Neuron (in vitro differentiated cells): Measurements from ENCODE around the gene GPD1L.
"Not testable (repeated sequence)": the region's sequence is repeated elsewhere in the genome, so short reads cannot be mapped to it uniquely, and the experiment has no call there.

ENCODE experiments used
- H2AFZ ChIP-seq: one replicate; pipeline ENCODE4 v1.6.1; 2013; ENCODE audit warnings: low read depth, mild to moderate bottlenecking, inconsistent platforms, low read length, moderate library complexity
- H3K27me3 ChIP-seq: one replicate; pipeline ENCODE4 v1.6.1; 2013; ENCODE audit warnings: low read length; ENCODE audit not compliant: insufficient read depth
- H3K36me3 ChIP-seq: one replicate; pipeline ENCODE4 v1.6.1; 2013; ENCODE audit warnings: low read length; ENCODE audit not compliant: insufficient read depth
- H3K4me1 ChIP-seq: one replicate; pipeline ENCODE4 v1.6.1; 2013; ENCODE audit warnings: low read length; ENCODE audit not compliant: insufficient read depth
- H3K4me3 ChIP-seq: 2 replicates; pipeline ENCODE4 v1.5.1; 2013; ENCODE audit warnings: mild to moderate bottlenecking, low read length, moderate library complexity
- H3K9me3 ChIP-seq: one replicate; pipeline ENCODE4 v1.6.1; 2013; ENCODE audit warnings: low read length

Gene GPD1L

DNA sequence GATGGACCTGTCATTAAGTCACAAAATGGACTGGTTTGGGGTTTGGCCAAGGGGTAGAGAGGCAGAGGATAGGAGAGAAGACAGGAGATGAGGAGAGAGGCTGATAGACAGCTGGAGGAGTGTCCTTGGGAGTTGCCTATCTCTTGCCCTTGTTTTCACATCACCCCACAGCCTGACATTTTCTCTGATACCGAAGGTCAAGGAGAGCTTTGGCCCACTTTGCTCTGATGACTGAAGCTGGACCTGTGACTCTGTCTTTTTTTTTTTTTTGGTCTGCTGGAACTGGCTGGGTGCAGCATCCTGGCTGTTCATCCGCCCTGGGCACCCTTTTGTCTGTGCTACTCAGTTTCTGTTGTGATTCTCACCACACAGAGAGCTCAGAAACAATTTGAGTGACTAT is 5.1 kb downstream of the GPD1L start:
- Histone ChIP-seq H3K27me3 (peaks cover 16% of the 10 kb centered on the region), H3K4me3 (no peak overlapping the region), H3K36me3 (no peaks in the 10 kb centered on the region), H3K9me3 (no peaks in the 10 kb centered on the region), H2AFZ (no peak overlapping the region), H3K4me1 (peaks cover 4% of the 10 kb centered on the region)

DNA sequence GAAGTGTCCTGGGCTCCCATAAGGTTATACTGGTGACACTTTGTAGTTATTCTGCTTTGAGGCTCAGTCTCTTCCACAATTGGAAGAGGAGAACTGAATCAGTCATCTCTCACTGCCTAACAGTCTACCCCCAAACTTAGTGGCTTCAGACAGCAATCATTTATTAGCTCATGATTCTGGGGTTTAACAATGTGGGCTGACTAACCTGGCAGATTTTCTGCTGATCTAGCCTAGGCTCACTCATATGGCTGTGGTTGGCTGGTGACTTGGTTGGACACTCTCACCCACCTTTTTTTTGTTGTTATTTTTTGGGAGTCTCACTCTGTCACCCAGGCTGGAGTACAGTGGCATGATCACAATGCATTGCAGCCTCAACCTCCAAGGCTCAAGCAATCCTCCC is 7.1 kb downstream of the GPD1L start:
- no peaks in the 10 kb centered on the region for H3K36me3 ChIP-seq
- no peak overlapping the region for H2AFZ ChIP-seq
- no peak overlapping the region for H3K4me3 ChIP-seq
- no peaks in the 10 kb centered on the region for H3K9me3 ChIP-seq
- H3K27me3 ChIP-seq = peaks cover 4% of the 10 kb centered on the region
- H3K4me1 ChIP-seq = no peaks in the 10 kb centered on the region

DNA sequence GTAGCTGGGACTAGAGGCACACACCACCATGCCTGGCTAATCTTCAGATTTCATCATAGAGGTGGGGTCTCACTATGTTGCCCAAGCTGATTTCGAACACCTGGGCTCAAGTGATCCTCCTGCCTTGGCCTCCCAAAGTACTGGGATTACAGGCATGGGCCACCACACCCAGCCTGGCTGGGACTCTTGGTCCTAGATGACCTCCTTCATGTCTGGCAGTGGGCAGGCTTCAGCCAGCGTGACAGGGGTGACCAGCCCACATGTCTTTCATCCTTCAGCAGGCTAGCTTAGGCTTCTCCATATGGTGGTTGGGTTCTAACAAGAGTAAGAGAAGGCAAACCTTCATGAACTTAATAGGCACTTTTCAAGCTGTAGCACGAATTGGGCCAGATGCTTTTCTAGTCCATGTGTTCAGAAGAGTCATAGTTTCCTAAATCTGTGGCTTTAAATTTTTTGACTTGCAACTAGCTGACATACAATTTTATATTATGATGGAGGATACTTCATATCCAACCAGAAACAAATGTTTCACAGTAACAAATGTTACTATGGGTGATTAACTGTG is 7.6 kb downstream of the GPD1L start:
- H2AFZ ChIP-seq = no peak overlapping the region
- H3K27me3 ChIP-seq = peaks cover 3% of the 10 kb centered on the region
- no peaks in the 10 kb centered on the region for H3K9me3 ChIP-seq
- no peak overlapping the region for H3K4me3 ChIP-seq
- no peaks in the 10 kb centered on the region for H3K4me1 ChIP-seq
- no peaks in the 10 kb centered on the region for H3K36me3 ChIP-seq

DNA sequence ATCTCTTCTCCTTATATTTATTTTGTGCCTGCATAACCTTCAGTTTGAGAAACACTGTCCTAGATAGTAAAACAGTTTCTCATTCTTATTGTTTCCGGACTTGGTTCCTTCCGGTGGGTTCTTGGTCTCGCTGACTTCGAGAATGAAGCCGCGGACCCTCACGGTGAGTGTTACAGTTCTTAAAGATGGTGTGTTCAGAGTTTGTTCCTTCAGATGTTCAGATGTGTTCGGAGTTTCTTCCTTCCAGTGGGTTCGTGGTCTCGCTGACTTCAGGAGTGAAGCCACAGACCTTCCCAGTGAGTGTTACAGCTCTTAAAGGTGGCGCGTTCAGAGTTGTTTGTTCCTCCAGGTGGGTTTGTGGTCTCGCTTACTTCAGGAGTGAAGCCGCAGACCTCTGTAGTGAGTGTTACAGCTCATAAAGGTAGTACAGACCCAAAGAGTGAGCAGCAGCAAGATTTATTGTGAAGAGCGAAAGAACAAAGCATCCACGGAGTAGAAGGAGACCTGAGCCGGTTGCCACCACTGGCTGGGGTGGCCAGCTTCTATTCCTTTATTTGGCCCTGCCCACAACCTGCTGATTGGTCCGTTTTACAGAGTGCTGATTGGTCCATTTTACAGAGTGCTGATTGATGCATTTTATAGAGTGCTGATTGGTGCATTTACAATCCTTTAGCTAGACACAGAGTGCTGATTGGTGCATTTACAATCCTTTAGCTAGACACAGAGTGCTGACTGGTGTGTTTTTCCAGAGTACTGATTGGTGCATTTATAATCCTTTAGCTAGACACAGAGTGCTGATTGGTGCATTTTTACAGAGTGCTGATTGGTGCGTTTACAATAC is 8.3 kb downstream of the GPD1L start:
- not testable (repeated sequence) for H3K4me1 ChIP-seq, H3K27me3 ChIP-seq, H3K36me3 ChIP-seq, H3K9me3 ChIP-seq, H3K4me3 ChIP-seq, H2AFZ ChIP-seq

DNA sequence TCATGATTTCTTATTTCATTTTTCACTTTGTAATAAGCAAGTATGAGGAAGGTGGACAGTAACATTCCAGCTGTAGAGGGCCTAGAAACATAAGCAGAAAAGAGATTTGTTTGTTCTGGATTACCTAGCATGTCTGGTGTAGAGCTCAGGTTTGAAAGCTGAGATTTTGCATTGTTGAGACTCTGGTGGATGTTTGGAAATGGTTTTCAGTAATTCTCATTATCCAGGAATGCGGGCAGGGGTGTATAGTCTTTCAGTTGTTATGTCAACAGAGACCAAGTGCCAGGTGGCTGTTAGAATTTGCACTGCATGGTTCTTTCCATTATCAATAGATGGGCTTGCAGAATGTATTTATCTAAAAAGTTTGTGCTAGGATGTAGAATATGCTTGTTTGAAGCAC is 10.9 kb downstream of the GPD1L start:
- Histone ChIP-seq H3K9me3 (no peaks in the 10 kb centered on the region), H3K4me3 (no peak overlapping the region), H3K36me3 (no peaks in the 10 kb centered on the region), H3K27me3 (no peaks in the 10 kb centered on the region), H3K4me1 (no peaks in the 10 kb centered on the region), H2AFZ (no peak overlapping the region)

DNA sequence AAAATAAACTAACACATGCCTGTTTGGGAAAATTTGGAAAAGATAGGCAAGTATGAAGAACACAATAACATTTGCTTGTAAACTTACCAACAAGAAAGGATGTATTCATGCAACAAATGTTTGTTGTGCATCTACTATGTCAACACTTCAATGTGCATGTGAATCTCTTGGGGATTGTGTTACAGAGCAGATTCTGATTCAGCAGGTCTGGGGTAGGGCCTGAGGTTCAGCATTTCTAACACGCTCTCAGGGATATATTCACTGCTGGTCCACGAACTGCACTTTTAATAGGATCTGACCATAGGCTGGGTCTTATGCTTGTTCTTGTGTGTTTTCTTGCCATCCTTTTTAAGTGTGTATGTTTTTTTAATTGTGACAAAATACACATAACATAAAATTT is 11.8 kb downstream of the GPD1L start:
- no peak overlapping the region for H3K4me3 ChIP-seq
- H3K27me3 ChIP-seq = no peaks in the 10 kb centered on the region
- no peaks in the 10 kb centered on the region for H3K9me3 ChIP-seq
- no peaks in the 10 kb centered on the region for H3K4me1 ChIP-seq
- H2AFZ ChIP-seq = no peak overlapping the region
- no peaks in the 10 kb centered on the region for H3K36me3 ChIP-seq

DNA sequence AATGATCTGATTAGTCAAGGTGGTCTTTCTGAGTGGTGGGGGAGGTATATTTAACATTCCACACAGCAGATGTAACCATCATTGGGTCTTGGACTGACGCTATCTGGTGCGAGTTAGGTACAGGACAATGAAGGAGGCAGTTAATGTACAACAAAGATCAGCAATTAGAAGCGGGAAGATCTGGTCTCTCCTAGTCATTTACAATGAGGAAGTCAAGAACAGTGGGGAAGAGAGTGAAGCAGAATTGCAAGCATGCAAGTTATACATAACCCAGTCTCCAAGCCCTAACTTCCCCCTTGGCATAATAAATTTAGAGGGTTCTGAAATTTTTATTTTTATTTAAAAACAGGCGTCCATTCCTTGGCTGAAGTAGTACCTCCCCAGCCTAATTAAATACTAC is 14.1 kb downstream of the GPD1L start:
- no peak overlapping the region for H2AFZ ChIP-seq
- H3K27me3 ChIP-seq = no peaks in the 10 kb centered on the region
- no peaks in the 10 kb centered on the region for H3K4me1 ChIP-seq
- H3K36me3 ChIP-seq = no peaks in the 10 kb centered on the region
- H3K9me3 ChIP-seq = no peaks in the 10 kb centered on the region
- H3K4me3 ChIP-seq = no peak overlapping the region

DNA sequence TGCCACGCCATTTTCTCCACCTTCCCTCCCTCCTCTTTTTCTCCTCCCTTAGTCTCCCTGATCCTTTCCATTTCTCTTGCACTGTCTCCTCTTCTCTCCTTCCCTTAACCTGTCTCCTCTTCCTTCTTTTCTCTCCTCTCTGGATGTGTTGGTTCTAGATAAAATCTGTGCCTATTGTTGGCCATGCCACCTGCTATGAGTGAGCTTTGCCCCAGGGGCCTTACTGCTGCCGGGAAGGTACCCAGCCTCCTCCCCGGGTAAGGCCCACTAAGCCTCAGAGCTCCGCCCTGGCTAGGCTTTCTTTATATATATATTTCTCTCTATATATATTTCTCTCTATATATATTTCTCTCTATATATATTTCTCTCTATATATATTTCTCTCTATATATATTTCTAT is 14.7 kb downstream of the GPD1L start:
- Histone ChIP-seq H3K4me3 (no peak overlapping the region), H3K9me3 (no peaks in the 10 kb centered on the region), H2AFZ (no peak overlapping the region), H3K4me1 (no peaks in the 10 kb centered on the region), H3K27me3 (no peaks in the 10 kb centered on the region), H3K36me3 (no peaks in the 10 kb centered on the region)

DNA sequence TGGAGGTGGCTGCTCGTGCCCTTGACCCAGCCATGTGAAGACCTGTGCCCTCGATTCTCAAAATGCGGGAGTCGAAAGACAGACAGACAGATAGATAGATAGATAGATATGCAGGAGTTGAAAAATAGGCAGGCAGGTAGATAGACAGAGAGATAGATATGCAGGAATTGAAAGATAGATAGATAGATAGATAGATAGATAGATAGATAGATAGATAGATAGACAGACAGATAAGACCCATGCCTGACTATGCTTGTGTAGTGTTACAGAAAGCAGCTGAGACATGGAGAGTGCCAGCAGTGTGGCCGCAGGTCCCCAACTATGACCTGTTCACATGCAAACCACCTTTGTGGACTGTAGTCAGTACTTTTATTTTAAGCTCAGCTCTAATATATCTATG is 17.2 kb downstream of the GPD1L start:
- Histone ChIP-seq H3K4me1 (no peaks in the 10 kb centered on the region), H2AFZ (no peak overlapping the region), H3K27me3 (peaks cover 8% of the 10 kb centered on the region)

DNA sequence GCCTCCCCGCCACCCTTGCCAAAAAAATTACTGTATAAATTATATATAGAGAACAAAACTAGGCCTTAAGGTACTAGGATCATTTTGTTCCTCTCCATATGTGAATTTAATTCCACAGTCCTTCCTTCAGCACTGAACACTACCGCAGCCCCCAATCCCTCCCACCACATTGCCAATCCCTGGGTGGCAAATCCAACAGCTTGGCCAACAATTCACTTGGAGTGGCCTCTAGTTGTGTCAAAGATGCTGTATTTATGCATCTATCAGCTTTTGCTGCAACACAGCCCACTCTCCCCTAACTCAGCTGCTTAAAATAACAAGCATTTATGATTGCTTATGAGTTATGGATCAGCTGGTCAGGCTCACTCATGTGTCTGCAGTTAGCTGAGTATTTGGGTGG is 18.6 kb downstream of the GPD1L start:
- Histone ChIP-seq H3K9me3 (no peaks in the 10 kb centered on the region), H3K4me1 (peaks cover 4% of the 10 kb centered on the region), H2AFZ (no peak overlapping the region), H3K4me3 (no peak overlapping the region), H3K36me3 (no peaks in the 10 kb centered on the region), H3K27me3 (peaks cover 8% of the 10 kb centered on the region)

More for the DNA sequence above, 17.2 kb downstream of the GPD1L start:
- Histone ChIP-seq H3K4me3 (no peak overlapping the region), H3K36me3 (no peaks in the 10 kb centered on the region), H3K9me3 (no peaks in the 10 kb centered on the region)

DNA sequence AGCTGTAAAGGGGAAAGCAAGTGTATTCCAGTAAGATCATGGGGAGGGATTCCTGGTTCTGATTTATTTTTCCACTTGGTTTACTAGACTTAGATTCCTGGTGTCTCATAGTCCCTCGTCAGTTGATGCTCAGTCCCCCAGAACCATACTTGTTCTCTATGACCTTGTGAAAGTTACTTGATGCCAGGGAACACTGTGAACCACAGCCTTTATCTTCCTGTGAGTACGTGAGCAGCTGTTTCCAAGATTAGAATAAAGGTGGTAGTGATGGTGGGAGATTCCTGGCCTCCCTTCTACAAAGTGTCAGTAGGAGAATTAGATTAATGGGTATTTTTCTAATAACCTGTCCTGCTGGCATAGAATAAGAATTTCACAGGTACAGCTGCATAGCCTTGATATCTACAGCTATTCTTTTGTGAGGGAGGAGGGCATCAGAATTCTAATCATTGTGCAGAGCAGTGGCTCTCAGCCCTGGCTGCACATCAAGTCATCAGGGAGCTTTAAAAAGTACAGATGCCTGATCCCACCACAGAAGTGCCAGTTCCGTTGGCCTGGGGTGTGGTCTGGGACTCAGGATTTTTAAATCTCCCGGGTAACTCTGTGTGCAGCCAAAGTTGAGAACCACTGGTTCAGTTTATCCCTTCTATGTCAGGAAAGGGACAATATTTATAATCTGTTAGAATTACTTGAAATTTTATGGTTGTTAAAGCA is 20.0 kb downstream of the GPD1L start:
- H3K27me3 ChIP-seq = peaks cover 8% of the 10 kb centered on the region
- H3K4me3 ChIP-seq = no peak overlapping the region
- H3K4me1 ChIP-seq = peaks cover 4% of the 10 kb centered on the region
- no peaks in the 10 kb centered on the region for H3K36me3 ChIP-seq
- no peaks in the 10 kb centered on the region for H3K9me3 ChIP-seq
- H2AFZ ChIP-seq = no peak overlapping the region

DNA sequence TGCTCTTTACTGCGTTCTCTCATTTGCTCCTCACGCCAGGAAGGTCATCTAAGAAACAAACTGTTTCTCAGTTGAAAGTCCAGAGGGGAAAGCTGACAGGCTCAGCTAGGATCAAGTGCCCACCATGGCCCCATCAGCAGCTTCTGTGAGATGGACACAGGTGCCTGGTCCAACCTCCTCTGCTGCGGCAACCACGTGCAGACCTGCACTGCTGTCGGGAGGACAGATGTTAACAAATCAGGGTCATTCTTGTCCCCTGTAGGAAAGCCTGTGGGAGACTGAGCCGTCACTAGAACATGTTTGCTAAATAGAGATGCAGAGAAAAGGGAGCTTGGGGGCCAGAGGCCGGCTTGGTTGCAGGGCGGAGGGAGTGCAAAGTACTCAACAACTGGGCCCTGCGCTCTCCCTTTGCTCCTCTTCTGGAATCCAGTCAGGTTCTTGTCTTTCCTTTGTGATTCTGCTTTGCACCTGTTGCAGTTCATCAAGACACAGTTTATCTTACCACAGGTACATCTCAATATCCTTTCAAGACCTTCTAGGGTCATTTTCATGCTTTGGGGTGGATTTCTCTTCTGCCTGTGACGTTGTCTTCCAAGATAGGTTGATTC is 20.9 kb downstream of the GPD1L start:
- Histone ChIP-seq H3K9me3 (no peaks in the 10 kb centered on the region), H3K36me3 (no peaks in the 10 kb centered on the region), H3K27me3 (peaks cover 8% of the 10 kb centered on the region), H3K4me1 (peaks cover 4% of the 10 kb centered on the region), H2AFZ (no peak overlapping the region), H3K4me3 (no peak overlapping the region)

DNA sequence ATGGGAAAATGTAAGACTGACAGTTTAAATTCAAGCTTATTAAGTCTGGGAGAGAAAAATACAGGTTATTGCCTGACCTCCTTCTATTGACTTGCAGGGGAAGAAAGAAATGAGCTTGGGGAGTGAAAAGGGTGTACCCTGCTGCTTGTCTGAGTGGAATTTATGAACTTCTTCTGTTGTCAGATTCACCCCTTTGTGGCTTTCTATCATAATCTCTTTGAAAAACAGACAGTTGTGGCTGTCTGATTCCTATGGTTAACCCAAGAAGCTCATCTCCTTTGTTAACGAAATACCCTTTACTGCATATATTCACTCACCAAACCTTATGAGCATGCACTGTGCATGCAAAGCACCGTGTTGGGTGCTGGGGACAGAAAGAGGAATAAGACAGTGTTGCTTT is 22.5 kb downstream of the GPD1L start:
- Histone ChIP-seq H3K36me3 (no peaks in the 10 kb centered on the region), H3K4me3 (no peak overlapping the region), H2AFZ (no peak overlapping the region), H3K27me3 (peaks cover 8% of the 10 kb centered on the region), H3K9me3 (no peaks in the 10 kb centered on the region), H3K4me1 (peaks cover 4% of the 10 kb centered on the region)
